Stimulated activated CD8-positive, alpha-beta memory T cell treated with anti-CD3 and anti-CD28 coated beads, Interleukin-12 subunit alpha, Interleukin-12 subunit beta, amount 100 ng/mL, for 1 hour (primary cell): ENCODE data around the gene PIGB.
"Not testable (repeated sequence)": the region's sequence is repeated elsewhere in the genome, so short reads cannot be mapped to it uniquely, and the experiment has no call there.

Experiments used
- DNase-seq: peaks from one replicate; pipeline ENCODE4 v3.0.0-alpha.2; 2020; ENCODE audit warnings: low read depth

Gene PIGB

DNA sequence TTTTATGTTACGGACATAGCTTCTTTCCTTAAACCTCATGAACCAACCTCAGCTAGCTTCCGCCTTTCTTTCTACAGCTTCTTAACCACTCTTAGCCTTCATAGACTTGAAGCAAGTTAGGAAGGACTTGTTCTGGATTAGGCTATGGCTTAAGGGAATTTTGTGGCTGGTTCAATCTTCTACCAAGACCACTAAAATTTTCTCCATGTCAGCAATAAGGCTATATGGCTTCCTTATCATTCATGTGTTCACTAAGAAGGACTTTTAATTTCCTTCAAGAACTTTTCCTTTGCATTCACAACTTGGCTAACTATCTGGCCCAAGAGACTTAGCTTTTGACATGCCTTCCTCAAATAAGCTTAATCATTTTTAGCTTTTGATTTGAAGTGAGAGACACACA lies 64.7 kb downstream of the PIGB start:
- no peak for DNase-seq

- no peak for DNase-seq
Observed at GRCh38 chr15:55387027-55387426, 68.0 kb downstream of the PIGB start.

DNA sequence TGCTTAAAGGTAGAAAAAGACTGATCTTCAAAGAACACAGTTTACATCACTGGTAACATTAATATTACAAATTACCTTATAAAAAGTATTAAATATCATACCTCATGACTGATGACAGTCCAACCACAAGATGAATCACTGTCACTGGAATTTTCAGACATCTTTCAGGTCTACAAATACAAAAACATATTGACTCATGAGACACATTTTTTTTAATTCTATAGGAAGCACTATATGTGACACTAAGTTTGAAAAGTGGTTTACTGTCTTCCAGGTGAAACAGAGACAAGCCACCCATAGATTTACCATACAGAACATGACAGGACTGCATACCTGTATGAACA lies 70.2 kb downstream of the PIGB start:
- DNase-seq = no peak

DNA sequence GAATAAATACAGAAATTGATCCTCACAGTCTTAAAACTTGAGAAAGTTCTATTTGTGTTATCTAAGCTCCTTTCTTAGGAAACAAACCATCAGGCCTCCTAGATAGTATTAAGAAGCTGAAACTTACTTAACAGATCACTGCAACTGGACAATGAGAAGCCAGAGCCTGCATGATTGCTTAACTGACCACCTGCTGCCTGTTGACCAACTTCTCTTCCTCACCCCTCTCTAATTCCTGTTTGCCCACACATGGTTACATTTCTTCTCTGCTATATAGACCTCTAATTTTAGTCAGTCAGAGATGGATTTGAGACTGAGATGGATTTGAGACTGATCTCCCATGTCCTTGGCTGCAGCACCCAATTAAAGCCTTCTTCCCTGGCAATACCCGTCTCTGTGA lies 75.7 kb downstream of the PIGB start:
- no peak for DNase-seq

DNA sequence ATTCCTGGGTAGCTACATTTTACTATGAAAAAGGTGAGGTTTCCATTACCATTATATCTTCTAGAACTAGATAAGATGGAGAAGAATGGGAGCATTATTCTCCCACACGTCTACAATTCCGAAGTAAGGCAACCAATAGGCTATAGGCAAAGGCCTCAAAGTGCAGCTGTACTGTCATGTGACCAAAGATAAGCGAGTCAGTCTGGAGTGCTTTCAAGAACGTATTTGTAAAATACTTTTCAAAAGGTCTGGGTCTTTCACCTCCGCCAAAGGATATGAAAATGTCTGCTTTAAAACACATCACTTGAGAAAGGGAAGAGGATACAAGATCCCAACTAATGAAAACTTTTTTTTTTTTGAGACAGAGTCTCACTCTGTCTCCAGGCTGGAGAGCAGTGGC lies 79.2 kb downstream of the PIGB start:
- DNase-seq = no peak

DNA sequence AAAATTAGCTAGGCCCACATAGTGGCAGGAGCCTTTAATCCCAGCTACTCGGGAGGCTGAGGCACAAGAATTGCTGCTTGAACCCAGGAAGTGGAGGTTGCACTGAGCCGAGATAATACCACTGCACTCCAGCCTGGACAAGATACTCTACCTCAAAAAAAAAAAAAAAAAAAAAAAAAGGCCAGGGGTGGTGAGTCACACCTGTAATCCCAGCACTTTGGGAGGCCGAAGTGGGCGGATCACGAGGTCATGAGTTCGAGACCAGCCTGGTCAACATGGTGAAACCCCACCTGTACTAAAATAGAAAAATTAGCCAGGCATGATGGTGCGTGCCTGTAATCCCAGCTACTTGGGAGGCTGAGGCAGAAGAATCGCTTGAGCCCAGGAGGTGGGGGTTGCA lies 81.0 kb downstream of the PIGB start:
- not testable (repeated sequence) for DNase-seq

DNA sequence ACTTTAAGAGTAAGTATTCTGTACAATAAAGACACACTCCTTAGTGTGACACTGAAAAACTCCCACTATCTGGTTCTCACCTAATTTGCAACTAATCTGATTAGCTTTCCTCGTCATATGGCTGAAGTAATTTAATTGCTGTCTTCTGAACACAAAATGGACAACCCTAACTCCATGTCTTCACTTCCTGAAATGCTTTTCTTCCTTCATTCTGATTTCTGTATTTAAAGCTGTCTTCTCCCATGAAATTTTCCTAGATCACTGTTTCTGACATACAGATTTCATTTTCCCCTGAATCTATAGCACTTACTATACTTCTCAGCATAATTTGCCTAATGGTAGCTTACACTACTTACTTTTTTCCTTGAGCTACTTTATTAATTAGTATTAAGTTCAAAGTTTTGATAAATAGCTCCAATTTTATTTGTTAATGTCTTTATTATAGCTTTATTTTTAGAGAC lies 82.8 kb downstream of the PIGB start:
- no peak for DNase-seq

GRCh38 chr15:55402707-55403106 lies 83.7 kb downstream of the PIGB start:
- DNase-seq = no peak

- no peak for DNase-seq
Observed at GRCh38 chr15:55403531-55403930, 84.5 kb downstream of the PIGB start.
